Effector memory CD4-positive, alpha-beta T cell (primary cell): Measurements from ENCODE around the gene CCDC188.

ENCODE experiments used
- DNase-seq, 3 donors: peaks; one replicate each; pipeline ENCODE4 v3.0.0-alpha.2; 2020
- H3K27ac ChIP-seq: 2 replicates; pipeline ENCODE4 v1.7.0; 2013; ENCODE audit warnings: mild to moderate bottlenecking, low read length, moderate library complexity; ENCODE audit not compliant: insufficient read depth, poor library complexity, severe bottlenecking
- H3K27me3 ChIP-seq: replicated peaks from 2 replicates; pipeline ENCODE4 v1.7.0; 2013; ENCODE audit warnings: mild to moderate bottlenecking, low read length; ENCODE audit not compliant: insufficient read depth, control insufficient read depth, poor library complexity, severe bottlenecking
- H3K36me3 ChIP-seq: 2 replicates; pipeline ENCODE4 v1.7.0; 2013; ENCODE audit warnings: mild to moderate bottlenecking, low read length, moderate library complexity; ENCODE audit not compliant: control insufficient read depth, insufficient read depth
- H3K4me1 ChIP-seq: 2 replicates; pipeline ENCODE4 v1.7.0; 2013; ENCODE audit warnings: low read length, mild to moderate bottlenecking; ENCODE audit not compliant: control insufficient read depth, insufficient read depth, poor library complexity, severe bottlenecking
- H3K4me3 ChIP-seq: 2 replicates; pipeline ENCODE4 v1.7.0; 2013; ENCODE audit warnings: low read length, low read depth, mild to moderate bottlenecking; ENCODE audit not compliant: insufficient read depth, poor library complexity, severe bottlenecking
- H3K9me3 ChIP-seq: 2 replicates; pipeline ENCODE4 v1.7.0; 2013; ENCODE audit warnings: mild to moderate bottlenecking, low read length, moderate library complexity; ENCODE audit not compliant: control insufficient read depth

Gene CCDC188

DNA sequence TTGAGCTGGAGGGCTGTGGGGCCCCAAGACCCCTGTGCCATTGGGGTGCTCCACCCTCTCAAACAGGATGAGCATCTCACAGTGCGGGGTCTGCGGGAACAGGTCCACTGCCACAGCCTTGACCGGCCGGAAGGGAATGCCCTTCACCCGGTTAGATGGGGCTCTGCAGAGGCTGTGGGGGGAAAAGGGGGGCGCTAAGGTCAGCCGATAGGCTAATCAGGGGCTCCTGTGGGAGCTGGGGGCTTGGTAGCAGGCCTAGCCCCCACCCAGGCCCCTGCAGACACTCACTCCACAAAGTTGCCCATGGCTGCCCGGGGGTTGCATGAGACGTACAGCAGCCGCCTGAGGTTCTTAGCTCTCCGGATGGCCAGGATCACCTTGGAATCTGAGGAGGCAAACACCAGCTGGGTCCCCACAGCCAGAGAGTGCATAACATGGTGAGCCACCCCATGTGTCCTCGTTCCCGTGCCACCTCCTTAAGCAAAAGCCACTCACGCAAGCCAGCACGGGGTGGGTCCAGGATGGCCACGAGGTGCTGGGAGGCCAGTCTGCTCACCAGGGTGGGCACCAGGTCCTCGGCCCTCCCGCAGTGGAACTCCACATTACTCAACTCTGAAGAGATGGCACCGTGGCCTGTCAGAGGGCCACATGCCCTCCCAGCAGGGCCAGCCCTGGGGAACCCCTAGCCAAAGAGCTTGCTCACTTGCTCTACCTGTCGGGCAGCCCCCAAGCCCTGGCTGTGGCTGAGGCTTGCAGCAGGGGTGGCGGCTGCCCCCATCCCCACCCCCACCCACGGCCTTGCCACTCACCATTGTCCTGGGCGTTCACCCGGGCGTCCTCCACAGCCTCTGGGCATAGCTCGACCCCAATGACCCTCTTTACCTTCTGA, 38.0 kb downstream of the CCDC188 start:
- Histone ChIP-seq H3K9me3 (no peaks in the 10 kb centered on the region), H3K4me3 (no peak overlapping the region), H3K4me1 (peaks cover 11% of the 10 kb centered on the region), H3K27me3 (no peaks in the 10 kb centered on the region), H3K27ac (no peak overlapping the region), H3K36me3 (peaks cover 64% of the 10 kb centered on the region)
- no peak for DNase-seq

DNA sequence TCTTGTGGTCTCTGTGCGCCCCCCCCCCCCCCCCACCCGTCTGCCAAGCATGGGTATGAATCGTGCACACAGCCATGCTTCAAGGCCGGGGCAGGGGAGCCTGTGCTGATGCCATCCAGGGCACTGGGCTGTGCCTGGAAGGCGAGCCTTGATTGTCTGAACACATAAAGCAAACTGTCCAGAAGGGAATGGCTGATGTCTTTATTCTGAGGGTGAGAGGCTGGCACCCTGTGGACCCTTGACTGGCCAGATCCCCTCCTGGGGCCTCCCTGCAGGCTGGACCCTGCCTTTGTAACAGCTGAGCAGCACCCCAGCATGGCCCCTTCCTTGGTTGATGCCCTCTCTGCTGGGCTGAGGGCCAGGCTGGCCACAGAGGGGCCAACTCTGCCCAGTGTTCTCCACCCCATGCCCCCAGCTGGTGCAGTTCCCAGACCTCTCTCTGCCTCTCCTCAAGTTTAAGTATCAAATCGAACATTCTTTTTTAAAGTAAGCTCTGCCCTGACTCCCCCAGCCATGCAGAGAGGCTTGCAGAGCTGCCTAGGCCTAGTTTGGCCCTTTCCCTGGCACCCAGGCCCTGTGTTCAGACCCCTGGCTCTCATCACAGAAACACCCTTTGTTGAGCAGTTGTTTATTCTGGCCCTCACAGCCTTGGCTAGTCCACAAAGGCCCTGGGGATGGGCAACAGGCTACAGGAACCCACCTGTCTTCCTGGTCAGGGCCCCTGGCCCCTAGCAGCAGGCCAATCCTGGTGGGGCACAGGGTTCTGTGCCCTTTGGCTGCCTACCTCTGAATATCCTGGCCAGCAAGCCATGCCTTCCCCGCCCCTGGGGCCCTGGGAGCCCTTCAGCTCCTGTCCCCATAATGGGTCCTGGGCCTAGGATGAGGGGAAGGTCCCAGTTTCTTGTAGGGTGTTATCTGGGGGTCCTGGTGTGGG, 38.9 kb downstream of the CCDC188 start:
- Histone ChIP-seq H3K4me1 (peaks cover 11% of the 10 kb centered on the region), H3K27ac (no peak overlapping the region), H3K4me3 (no peak overlapping the region), H3K27me3 (no peaks in the 10 kb centered on the region), H3K9me3 (no peaks in the 10 kb centered on the region), H3K36me3 (peaks cover 73% of the 10 kb centered on the region)
- no peak for DNase-seq

DNA sequence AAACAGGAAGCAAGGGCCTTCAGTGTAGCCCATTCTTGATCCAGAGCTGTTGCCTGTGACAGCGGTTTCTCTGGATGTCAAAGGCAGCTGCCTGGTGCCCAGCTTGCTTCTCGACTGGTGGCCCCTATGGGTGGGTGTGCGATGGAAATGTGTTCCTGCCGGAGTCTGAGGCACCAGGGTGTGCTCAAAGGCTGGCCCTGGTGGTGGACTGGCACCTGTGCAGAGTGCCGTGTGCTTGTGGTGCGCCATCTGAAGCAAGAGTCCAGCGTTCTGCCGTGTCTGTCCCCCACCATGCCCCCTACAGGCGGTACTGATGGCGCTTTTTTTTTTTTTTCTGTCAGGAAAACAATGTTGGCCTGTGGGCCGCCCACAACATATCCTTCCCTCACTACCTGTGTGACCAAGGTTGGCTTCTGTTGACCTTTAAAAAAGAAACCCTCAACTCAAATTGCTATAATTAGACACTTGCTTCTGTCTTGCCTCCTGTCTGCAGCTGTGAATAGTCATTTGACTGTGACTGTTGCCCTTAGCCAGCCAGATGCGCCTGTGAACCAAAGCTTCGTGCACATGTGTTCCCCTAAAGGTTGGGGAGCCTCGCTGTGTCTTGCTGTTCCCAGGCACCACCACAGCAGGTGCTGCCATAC, 39.7 kb downstream of the CCDC188 start:
- no peaks in the 10 kb centered on the region for H3K27me3 ChIP-seq
- no peak for DNase-seq
- H3K9me3 ChIP-seq = no peaks in the 10 kb centered on the region
- peaks cover 80% of the 10 kb centered on the region for H3K36me3 ChIP-seq
- no peak overlapping the region for H3K4me3 ChIP-seq
- peaks cover 4% of the 10 kb centered on the region for H3K4me1 ChIP-seq
- no peak overlapping the region for H3K27ac ChIP-seq

DNA sequence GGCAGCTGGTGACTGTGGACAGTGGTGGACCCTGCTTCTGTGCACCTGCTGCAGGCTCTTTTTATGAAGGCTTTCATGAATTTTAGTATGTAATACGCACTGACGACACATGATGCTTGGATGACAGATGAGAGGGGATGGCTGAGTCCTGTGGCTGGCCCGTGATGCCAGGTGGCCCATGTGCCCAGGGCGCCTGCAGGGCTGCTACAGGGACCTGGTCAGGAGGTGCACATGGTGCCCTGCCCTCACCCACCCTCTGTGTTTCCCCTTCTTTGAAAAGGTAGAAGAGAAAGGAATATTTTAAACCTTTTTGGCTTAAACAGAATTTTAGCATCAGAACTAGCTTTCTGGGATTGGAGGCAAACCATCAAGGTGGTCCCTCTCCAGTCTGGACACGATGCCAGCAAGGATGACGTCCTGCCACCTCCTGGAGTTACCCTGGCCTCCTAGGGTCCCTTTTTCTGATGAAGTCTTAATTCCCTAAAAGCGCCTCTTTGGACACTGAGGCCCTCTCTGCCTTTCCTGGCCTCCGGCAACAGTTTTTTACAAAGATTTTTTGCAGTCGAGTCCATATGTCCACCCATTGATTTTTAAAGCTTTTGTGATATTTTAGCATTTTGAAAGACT, 40.4 kb downstream of the CCDC188 start:
- Histone ChIP-seq H3K9me3 (no peaks in the 10 kb centered on the region), H3K4me1 (no peaks in the 10 kb centered on the region), H3K4me3 (no peak overlapping the region), H3K27ac (no peak overlapping the region), H3K36me3 (peaks cover 81% of the 10 kb centered on the region), H3K27me3 (no peaks in the 10 kb centered on the region)
- DNase-seq = no peak

DNA sequence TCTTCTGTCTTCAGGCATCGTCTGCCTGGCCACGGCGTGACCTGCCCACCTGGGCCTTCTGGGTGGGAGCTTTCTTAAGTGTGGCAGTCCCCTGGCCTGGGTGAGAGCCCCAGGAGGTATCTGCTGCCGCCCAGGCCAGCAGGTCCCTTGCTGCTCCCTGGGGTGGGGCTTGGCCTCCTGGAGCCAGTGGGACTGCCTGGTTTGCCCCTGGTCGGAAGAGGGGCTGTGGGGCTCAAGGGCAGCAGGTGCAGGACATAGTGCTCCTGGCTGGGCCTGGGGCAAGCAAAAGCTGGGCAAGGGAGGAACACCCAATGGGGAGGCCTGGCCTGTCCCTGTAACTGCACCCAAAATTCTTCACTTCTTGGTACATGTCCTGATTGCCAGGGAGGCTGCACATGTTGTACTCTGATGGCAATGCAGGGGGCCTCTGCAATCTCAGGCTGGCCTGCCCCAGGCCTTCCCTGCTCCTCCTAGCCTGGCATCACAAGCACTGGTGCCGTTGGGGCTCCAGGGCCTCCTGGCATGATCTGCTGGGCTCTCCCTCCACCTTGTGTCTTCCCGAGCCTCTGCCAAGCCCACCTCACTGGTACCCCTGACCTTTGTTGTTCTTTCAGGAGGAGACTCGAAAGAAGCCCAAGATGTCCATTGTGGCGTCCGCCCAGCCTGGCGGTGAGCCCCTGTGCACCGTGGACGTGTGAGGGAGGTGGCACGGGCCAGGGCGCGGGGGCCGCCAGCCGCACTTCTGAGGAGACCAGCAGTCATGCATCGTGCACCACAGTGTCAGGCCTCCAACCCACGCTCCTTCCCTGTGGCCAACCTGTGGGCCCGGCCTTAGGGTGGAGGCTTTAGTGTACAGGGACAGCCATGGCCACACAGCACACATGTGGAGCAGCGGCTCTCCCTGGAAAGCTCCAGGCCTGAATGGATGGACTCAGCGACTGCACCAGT, 41.2 kb downstream of the CCDC188 start:
- DNase-seq = no peak
- Histone ChIP-seq H3K27ac (no peak overlapping the region), H3K4me3 (no peak overlapping the region), H3K4me1 (no peaks in the 10 kb centered on the region), H3K36me3 (peaks cover 80% of the 10 kb centered on the region), H3K9me3 (no peaks in the 10 kb centered on the region), H3K27me3 (no peaks in the 10 kb centered on the region)

DNA sequence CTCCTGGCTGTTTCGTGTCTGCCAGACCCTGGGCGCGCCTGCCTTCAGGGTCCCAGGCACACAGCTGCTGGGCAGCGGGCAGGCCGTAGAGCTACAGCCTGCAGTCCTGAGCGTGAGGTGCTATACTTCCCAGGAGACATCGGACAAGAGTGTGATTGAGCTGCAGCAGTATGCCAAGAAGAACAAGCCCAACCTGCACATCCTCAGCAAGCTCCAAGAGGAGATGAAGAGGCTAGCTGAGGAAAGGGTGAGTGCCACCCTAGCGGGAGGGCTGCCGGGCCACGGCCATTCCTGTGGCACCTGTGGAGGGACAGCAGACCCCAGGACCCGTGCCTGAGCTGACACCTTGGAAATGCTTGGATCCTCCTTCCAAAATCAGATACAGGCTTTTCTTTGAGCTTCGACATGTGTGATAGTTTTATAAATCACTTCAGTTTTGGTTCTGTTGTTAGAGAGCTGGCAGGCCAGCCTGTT, 42.1 kb downstream of the CCDC188 start:
- Histone ChIP-seq H3K27ac (no peak overlapping the region), H3K9me3 (no peaks in the 10 kb centered on the region), H3K4me1 (no peaks in the 10 kb centered on the region), H3K27me3 (no peaks in the 10 kb centered on the region), H3K36me3 (peaks cover 71% of the 10 kb centered on the region), H3K4me3 (no peak overlapping the region)
- DNase-seq = no peak

DNA sequence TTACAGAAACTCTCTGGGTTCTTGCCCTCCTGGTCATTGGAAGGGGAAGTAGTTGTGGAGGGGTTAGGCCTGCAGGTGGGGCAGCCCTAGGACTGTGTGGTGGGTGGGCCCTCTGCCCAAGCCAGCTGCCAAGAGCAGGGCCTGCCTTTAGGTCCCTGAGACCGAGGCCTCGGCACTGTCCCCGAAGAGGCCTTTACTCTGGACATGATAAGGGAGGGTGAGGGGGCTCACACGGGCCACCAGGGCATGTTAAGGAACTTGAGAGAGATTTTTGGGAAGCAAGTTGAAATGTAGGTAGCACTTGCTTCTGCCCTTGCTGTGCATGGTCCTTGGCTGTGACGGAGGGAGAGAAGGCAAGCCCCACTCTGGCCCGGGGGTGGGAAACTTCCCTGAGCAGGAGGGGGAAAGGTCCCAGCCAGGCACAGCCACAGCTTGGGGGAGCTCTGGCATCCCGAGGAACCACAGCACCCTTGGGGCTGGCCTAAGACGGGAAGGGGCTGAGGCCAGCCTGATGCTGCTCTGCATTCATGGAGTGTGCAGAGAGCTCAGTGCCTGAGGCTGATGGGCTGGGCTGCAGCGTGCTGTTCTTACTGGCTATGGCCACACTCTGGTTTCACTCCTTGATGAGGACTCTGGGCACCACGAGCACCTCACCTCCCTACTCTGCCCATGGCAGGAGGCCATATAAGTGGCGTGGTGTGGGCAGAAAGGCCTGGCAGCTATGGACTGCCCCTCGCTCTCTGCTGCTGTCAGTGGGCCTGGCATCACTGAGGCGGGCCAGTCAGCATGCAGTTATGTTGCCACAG, 42.7 kb downstream of the CCDC188 start:
- H3K4me1 ChIP-seq = no peaks in the 10 kb centered on the region
- H3K9me3 ChIP-seq = no peaks in the 10 kb centered on the region
- H3K27ac ChIP-seq = no peak overlapping the region
- peaks cover 65% of the 10 kb centered on the region for H3K36me3 ChIP-seq
- no peaks in the 10 kb centered on the region for H3K27me3 ChIP-seq
- H3K4me3 ChIP-seq = no peak overlapping the region
- no peak for DNase-seq

DNA sequence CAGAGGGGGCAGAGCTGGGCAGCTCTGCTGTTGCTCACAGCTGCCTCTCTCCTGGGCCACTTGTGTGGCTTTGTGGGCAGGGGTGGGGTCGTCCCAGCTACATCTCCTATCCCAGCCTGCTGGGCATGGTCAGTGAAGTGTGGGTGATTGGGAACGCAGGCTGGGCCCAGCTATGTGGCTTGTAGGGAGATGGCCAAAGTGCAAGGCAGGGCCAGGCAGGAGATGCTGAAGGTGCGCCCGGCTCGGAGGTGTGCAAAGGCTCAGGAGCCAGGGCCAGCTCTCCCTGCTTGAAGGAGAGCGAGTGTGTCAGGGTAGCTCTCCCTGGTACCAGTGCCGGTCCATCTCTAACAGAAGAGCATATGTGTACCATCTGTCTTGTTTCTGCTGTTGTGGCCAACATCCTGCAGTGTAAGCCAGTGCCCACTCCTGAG, 43.4 kb downstream of the CCDC188 start:
- no peak for DNase-seq
- no peaks in the 10 kb centered on the region for H3K27me3 ChIP-seq
- peaks cover 58% of the 10 kb centered on the region for H3K36me3 ChIP-seq
- no peaks in the 10 kb centered on the region for H3K9me3 ChIP-seq
- no peak overlapping the region for H3K4me3 ChIP-seq
- H3K27ac ChIP-seq = no peak overlapping the region
- no peaks in the 10 kb centered on the region for H3K4me1 ChIP-seq
